GM21515 (cell line): ENCODE data around the gene STIM1.
A peak's percentile ranks its signal among the peaks of the same experiment; 100 is the strongest.
"Not testable (repeated sequence)": the region's sequence is repeated elsewhere in the genome, so short reads cannot be mapped to it uniquely, and the experiment has no call there.

ENCODE experiments used
- ATAC-seq: cut with Tn5 transposase; IDR thresholded peaks from one replicate; pipeline ENCODE4 v1.9.1; 2021; ENCODE audit not compliant: unreplicated experiment

STIM1 gene

DNA sequence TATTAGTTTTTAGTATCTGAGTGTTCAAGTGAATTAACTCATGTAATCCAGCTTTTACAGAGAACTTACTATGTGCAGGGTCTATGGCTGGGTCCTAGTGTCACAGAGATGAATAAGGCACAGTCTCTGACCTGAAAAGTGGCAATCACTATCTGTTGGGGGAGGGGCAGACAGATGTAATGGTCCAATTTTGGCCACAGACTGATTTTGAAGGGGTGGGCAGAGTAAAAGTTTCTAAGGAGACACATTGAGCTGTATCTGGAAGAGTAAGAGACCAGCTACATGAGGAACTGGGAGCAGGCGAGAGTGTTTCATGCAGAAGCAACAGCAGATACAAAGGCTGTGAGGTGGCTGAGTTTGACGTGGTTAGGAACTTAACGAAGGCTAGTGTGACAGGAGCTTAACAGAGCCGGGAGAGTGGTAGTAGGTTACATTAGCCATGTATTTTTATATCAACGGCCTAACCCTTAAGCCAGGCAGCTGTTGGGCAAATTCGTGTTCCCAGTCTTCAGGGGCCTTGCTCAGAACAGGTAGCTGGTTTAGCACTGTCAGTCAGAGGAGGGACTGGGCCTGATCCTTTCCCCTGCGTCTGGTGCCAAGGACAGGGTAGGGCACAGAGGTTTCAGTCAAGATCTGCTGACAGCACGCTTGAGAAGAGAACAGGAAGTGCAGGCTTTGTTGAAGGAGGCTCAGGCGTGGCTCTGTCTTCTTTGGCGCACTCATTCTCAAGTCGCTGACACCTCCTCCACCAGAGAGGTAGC, 1.4 kb upstream of the STIM1 start:
- ATAC-seq: peak; percentile 34

DNA sequence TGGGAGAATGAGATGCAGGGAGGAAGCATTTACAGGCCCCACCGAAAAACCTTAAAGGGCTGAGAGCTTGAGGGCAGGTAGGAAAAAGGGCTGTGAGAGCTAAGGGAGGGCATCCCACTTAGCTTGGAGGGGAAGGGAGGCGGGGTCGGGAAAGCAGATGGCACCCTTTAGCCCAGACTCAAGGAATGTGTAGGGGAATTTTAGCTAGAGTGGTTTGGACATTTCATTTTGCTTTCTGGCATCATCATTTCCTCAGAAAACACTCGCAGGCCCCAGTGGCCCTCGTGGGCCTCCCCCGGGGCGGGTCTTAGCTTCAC, 846 bp upstream of the STIM1 start:
- no peak for ATAC-seq

DNA sequence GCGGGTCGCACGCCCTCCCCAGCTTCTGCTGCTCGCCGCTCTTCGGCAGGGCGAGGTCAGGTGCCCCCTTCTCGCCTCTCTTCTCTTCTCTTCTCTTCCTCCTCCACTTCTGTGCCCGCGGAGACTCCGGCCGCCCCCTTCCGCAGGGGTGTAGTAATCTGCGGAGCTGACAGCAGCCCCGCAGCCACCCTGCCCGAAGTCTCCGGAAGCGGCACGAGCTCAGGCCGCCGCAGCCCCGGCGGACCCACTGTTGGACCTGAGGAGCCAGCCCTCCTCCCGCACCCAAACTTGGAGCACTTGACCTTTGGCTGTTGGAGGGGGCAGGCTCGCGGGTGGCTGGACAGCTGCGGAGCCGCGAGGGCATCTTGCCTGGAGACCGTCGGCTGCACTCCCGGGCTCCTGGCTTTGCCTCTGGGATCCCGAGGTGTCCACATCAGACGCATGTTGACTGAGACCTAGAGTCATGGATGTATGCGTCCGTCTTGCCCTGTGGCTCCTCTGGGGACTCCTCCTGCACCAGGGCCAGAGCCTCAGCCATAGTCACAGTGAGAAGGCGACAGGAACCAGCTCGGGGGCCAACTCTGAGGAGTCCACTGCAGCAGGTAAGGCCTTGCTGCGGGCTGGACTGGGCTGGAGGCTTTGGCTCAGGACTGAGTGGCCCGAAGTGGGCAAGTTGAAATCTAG, 486 bp downstream of the STIM1 start:
- peak; percentile 19 for ATAC-seq

DNA sequence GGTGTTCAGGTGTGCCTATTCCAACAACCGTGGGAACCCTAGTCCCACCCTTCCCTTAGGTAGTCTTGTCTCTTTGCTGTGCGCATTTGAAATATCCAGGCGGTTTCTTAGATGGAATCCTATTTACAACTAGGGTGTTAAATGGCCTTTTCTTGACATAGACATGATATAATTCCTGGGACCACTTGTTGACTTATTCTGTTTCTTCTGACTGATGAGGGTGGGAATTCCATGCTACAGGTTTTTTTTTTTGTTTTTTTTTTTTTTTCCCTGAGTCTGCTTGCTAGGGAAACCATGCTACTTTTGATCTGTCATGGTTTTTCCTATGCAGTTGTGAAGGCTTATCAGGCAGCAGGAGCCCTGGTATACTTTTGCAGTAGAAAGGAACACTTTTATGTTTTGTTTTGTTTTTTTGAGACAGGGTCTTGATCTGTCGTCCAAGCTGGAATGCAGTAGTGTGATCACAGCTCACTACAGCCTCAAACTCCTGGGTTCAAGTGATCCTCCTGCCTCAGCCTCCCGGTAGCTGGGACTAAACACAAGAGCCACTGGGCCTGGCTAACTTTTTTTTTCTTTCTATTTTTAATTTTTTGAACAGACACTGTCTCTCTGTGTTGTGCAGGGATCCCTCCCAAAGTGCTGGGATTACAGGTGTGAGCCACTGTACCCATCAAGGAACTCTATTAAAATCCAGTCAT, 1.5 kb downstream of the STIM1 start:
- ATAC-seq: no peak

GRCh38 chr11:3857628-3858027, 2.2 kb downstream of the STIM1 start:
- no peak for ATAC-seq

DNA sequence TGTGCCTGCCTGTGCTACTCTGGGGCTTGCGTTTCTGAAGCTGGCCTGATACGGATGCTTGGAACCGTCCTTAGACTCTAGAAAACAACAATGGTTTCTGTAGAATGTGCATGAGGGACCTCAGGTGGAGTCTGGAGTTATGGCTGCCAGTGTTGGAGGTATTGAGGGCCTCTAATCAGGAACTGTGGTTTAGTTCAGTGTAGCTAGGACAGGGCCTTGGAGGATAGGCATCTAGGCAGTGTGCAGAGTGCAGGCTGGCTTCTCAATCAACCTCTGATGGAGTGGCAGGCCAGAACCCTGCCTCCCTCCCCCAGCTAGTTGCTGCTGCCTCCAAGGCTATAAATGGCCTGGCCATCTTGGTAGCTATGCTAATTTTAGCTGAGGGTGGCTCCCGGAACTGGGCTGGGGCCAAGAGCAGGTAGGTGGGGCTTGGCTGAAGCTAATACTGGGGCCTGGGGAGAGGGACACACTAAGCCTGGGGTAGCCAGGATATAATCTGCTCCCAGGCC, 4.0 kb downstream of the STIM1 start:
- ATAC-seq: peak; percentile 36

DNA sequence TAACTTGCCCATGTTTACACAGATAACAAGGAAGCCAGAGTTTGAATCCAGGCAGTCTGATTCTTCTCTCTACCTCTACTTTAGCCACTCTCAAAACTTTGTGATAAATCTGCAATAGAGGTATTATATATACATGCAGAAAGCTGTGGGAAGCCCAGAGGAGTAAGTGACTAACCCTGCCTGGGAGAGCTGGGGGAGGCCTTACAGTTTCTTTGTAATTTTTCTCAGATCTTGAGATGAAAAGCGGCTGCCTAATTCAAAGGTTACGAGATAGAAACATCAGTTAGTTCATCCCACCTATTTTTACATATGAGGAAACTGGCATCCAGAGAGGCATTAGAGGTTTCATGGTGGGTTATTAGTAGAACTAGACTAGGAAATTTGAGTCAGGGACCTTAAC, 4.9 kb downstream of the STIM1 start:
- ATAC-seq: no peak

DNA sequence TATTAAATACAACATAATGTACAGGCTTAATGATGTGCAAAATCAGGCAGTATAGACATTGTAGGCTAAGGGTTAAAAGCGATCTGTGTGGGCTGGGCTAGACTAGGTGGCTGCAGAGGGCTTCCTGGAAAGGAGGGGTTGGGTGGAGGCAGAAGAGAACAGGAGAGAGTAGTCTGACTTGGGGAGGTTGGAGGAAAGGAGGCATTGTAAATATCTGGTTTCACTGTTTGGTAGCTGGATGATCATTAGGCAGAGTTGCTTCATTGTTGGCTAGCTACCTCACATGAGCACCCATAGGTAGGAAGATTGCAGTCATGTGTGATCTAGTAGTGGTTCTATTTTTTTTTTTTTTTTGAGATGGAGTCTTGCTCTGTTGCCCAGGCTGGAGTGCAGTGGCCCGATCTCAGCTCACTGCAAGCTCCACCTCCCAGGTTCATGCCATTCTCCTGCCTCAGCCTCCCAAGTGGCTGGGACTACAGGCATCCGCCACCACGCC, 5.5 kb downstream of the STIM1 start:
- not testable (repeated sequence) for ATAC-seq

DNA sequence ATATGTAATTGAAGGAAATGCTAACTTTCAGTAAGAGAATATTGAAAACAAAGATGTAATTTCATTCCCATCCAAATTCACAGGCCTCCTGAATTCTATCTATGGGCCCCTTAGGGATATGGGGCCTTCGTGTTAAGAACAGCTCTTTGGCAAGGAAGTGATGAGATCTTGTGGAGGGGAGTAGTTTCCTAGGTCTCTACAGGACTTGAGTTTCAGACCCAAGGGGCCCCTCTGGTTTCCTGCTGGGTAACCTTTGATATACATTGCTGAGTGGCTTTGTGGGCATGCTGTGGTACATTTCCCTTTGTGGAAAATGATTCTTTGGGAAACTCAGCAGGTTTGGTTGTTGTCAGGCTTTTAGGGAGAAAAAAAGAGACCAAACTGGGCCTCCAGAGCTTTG, 6.2 kb downstream of the STIM1 start:
- ATAC-seq: no peak

GRCh38 chr11:3865388-3866193, 10.1 kb downstream of the STIM1 start:
- ATAC-seq: peak; percentile 50

DNA sequence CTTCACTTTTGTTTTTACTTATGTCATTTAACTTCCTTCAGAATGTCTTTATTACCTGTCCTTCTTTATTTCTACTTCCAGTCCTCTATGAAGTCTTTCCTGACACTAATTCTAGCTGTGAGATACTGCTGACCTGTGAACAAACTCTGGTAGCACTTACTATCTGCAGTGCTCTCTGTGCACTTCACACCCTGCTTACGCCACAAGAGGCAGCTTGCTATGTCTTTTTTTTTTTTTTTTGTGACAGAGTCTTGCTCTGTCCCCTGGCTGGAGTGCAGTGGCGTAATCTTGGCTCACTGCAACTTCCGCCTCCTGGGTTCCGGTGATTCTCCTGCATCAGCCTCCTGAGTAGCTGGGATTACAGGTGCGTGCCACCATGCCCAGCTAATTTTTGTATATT, 10.7 kb downstream of the STIM1 start:
- no peak for ATAC-seq

GRCh38 chr11:3866836-3867208, 11.4 kb downstream of the STIM1 start:
- ATAC-seq: no peak

GRCh38 chr11:3867209-3868091, 12.0 kb downstream of the STIM1 start:
- ATAC-seq: no peak

DNA sequence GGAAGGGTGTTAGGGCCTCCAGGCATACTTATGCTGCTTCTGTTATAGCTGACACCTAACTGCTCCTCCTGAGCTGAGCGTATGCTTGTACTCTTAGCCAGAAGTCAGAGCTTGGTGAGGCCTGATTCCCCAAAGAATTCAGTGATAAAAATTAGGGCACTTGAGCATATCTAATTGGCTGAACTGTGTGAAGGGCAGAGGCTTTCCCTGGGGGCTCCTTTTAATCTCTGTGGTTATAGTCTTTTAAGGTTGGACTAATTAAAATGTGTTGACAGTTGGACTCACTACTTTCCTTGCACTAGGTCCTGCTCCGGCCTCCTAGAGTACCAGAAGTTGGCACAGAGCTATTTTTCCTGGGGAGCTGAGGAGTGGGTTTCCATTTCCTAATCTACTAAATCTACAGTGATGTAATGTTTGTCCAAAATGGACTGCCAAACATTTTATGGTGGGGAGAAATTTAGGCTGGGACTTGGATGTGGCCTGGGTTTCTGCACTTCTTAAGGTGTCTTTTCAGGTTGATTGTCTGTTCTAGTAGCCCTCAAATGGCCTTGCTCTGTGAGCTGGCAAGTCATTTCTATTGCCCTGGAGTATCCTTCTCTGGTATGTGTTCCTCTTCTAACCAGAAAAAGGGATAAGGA, 18.4 kb downstream of the STIM1 start:
- ATAC-seq: no peak

DNA sequence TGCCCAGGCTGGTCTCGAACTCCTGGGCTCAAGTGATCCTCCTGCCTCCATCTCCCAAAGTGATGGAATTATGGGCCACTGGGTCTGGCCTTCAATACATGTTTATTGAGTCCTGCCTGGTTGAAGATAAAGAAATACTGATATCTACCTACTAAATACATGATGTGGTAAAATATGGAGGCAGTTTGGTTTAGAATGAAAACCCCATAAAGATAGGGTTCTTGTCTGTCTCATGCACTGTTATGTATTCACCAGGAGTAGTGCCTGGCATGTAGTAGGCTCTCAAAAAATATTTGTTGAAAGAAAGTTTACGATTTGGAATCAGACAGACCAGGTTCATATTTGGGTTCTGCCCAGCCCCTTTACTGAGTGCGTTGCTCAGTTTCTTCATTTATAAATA, 21.1 kb downstream of the STIM1 start:
- ATAC-seq: no peak

DNA sequence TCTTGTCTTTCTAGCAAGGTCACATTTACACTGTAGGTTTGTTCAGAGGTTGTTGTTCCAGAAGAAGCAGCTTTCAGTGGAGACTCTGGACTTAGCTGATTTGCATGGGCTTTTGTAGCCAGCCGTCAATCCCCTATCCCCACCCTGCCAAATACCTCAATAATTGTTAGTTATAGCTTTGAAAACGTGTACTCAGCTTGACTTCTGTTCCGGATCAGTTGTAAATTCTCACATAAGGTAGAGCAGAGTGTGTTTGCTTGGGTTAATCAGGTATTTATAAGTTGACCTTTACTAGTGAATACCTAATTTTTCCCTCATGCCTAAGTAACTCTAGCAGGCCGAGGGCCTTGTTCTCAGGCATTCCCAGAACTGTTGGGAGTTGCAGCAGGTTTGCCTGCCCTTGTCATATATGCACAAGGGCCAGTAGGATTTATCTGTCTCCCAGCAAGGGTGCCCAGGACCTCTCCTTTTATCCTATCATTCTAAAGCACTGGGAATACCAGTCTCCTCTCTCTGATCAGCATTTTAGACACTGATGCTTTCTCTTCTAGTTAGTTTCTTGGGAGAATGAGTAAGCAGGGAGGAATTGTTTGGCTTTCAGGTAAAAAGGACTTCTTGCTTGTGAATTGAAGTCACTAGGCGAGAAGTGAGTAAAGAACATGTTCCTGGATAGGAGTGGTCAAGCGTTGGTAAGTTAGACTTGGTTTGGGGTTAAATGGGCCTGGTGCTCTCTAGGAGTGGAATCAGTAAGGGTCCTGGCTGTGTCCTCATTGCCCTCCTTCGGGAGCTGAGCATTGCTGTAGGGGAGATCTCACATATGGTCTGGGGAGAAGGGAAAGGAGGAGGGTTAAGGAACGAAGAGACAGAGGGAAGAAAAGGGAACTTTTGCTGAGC, 22.1 kb downstream of the STIM1 start:
- ATAC-seq: no peak

- no peak for ATAC-seq
These were observed 22.8 kb downstream of the STIM1 start for GRCh38 chr11:3878258-3878584.

GRCh38 chr11:3879216-3879966, 23.9 kb downstream of the STIM1 start:
- peak; percentile 48 for ATAC-seq
